Activated CD4-positive, alpha-beta T cell treated with anti-CD3 and anti-CD28 coated beads, Interleukin-2, amount 50 U/mL, for 4 hours (primary cell): ENCODE results near the gene PPP4C.

Experiments
- DNase-seq, 2 experiments: peaks; one replicate each; pipeline ENCODE4 v3.0.0-alpha.2; 2020

Gene PPP4C

DNA sequence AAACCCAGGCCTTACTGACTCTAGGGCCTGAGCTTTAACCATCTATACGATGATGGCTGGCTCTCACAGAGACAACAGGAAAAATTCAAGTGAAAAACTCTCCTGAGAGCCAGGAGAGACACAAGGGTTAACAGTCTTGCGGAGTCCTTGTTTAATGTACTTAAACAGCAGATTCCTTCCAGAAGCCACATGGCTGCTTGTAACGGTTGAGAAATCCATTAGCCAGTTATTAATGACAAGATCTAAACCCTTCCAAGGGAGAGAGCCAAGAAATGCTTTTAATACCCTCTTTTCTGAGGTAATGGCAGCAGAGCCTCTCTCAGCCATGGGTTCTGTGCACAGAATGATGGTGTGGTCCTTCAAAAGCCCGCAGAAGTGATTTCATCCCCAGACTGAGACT is 15.4 kb upstream of the PPP4C start:
- DNase-seq = no peak

DNA sequence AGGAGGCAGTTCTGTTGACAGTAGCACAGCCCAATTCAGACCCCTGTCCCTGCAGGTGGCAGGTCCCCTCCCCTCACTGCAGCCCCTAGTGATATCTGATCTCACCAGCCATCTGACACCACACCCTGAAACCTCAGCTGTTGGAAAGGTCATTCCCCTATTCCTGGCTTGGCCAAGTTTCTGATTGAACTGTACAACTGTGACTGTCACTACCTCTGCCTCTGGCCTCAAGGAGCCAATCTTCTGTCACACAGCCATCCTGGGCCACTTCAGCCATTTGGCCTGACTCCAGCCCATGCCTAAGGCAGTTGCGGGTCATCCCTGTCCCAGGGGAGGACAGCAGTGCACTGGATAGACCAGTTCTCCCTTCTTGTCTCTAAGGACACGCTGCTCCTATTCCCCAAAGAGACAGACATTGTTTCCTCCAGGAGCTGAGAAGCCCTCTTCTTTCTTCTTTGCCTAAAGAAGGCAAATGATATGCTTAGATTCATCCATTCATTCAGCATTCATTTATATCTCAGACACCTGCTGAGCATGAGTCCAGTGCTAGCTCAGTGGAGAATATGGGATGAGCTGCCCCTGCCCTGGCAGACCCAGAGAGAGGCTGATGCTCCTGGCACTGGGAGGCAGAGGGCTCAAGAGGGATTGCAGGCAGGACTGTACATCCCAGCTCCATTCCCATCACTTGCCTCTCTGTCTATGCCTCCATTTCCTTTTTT is 14.8 kb upstream of the PPP4C start:
- no peak for DNase-seq

DNA sequence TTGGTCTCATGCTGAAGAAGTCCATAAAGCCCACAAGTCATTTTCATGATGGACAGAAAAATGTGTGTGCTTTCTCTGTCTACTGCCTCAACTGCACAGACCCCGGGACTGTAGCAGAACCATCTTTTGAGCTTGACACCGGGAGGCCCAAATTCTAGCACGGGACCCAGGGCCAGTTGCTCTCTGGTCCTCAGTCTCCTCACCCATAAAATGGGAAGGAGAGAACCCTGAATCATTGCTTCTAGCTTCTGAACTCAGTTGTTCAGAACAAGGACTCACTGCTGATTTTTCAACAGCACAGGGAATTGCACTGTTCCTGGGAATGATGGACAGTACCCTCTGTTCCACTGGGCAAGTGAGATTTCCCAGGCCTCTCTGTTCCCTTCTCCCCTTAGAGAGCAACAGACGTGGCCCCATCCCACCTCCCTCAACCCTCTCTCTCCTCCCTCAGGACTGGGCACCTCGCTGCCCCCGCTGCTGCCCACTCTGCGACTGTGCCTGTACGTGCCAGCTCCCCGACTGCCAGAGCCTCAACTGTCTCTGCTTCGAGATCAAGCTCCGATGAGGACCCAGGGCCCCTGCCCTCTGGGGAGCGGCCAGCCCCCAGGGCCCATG is 12.4 kb upstream of the PPP4C start:
- no peak for DNase-seq

DNA sequence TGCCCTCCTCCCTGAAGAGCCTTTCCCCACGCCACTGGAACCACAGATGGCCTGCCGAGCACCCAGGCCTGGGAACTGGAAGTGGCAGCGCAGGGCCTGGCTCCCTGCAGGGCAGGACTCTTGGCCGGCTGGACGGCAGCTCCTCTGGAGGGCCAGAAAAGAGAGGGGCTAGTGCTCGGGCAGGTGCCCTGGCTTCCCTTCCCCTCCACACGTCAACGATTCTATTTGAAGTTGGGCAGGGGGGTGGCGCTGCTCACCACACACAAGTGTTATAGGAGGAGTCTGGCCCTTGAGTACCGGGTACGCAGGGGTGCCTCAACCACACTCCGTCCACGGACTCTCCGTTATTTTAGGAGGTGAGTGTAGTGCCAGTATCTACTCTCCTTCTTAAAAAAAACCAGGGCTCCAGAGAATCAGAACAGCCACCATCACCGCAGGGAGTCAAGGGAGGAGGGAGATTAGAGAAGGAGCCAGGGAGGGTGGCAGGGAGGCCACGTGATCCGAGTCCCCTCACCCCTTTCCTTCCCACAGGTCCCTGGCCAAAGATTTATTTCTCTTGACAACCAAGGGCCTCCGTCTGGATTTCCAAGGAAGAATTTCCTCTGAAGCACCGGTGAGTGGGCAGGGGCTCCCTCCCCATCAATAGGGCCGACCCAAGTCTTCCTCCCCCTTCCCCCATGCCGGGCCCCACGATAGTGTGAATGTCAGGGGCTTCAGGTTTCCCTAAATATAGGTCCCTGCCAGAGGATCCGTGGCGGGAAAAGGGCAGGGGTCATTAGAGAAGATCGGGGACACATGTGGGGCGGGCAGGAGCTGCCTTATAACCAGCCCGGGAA is 11.7 kb upstream of the PPP4C start:
- DNase-seq = peak; percentile 61 to 69

GRCh38 chr16:30064729-30065101 is 11.1 kb upstream of the PPP4C start:
- DNase-seq = no peak

GRCh38 chr16:30065102-30065942 is 10.5 kb upstream of the PPP4C start, which contains the start of gene ALDOA:
TSS of gene ALDOA (plus strand) at chr16:30065760. CDS start at chr16:30066898, 1,138 bp downstream.
- peak; percentile 92 to 94 for DNase-seq

- DNase-seq = peak in 1 of 2 experiments; percentile 34
Measured at GRCh38 chr16:30065943-30066760, 9.6 kb upstream of the PPP4C start.

DNA sequence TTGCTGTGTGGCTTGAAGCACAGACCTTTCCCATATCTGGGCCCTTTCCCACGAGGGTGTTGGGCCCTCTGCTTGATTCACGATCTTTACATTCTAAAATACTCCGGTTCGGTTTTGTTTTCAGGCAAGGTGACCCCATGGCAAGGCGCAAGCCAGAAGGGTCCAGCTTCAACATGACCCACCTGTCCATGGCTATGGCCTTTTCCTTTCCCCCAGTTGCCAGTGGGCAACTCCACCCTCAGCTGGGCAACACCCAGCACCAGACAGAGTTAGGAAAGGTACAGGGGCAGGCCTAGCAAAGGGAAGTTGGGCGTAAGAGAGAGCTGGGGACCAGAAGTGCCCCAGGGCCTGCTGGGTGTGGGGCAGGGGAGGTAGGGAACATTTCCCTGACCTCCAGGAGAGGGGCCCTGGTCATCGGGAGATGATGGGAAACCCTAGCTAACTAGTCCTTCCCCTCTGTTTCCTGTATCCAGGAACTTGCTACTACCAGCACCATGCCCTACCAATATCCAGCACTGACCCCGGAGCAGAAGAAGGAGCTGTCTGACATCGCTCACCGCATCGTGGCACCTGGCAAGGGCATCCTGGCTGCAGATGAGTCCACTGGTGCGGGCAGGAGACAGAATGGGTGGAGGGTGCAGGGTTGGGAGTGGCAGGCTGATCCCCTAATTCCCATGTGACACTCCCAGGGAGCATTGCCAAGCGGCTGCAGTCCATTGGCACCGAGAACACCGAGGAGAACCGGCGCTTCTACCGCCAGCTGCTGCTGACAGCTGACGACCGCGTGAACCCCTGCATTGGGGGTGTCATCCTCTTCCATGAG is 8.8 kb upstream of the PPP4C start:
- DNase-seq = no peak

GRCh38 chr16:30067584-30067916 is 8.2 kb upstream of the PPP4C start:
- DNase-seq = no peak

- no peak for DNase-seq
Measured at GRCh38 chr16:30068333-30068732, 7.5 kb upstream of the PPP4C start.

DNA sequence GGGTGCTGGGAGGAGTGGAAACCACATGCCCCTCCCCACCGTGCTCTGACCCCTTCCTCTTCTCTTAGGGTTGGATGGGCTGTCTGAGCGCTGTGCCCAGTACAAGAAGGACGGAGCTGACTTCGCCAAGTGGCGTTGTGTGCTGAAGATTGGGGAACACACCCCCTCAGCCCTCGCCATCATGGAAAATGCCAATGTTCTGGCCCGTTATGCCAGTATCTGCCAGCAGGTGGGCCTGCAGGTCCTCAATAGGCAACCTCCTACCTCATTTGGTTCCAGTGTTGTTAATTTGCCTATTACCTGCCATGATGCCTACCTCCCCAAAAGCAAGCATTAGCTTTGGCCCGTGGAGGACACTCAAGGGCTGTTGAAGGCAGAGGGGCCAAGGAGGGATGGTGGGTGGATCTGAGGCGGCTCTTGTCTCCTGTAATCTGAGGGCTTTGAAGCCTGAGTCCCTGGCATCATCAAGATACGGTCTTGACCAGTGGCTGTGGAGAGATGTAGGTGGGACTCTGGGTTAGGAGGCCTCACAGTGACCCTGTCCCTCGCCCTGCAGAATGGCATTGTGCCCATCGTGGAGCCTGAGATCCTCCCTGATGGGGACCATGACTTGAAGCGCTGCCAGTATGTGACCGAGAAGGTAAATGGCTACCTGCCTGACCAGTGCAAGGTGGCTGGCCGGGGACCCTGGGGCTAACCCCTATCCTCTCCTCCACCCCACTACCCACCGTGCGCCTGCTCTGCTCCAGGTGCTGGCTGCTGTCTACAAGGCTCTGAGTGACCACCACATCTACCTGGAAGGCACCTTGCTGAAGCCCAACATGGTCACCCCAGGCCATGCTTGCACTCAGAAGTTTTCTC is 6.8 kb upstream of the PPP4C start:
- peak; percentile 65 to 66 for DNase-seq

DNA sequence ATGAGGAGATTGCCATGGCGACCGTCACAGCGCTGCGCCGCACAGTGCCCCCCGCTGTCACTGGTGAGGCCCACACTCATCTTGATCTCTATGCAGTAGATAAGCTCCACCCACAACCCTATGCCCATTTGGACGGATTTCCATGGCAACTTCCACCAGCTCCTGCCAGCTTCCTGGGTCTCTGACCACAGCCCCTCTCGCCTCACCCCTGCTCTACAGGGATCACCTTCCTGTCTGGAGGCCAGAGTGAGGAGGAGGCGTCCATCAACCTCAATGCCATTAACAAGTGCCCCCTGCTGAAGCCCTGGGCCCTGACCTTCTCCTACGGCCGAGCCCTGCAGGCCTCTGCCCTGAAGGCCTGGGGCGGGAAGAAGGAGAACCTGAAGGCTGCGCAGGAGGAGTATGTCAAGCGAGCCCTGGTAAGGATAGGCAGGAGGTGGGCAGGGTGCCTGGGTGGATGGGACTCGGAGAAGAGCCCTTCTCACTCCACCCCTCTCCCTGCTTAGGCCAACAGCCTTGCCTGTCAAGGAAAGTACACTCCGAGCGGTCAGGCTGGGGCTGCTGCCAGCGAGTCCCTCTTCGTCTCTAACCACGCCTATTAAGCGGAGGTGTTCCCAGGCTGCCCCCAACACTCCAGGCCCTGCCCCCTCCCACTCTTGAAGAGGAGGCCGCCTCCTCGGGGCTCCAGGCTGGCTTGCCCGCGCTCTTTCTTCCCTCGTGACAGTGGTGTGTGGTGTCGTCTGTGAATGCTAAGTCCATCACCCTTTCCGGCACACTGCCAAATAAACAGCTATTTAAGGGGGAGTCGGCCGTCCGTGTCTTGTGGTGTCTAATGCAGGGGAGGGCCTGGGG is 6.0 kb upstream of the PPP4C start:
- DNase-seq = no peak

DNA sequence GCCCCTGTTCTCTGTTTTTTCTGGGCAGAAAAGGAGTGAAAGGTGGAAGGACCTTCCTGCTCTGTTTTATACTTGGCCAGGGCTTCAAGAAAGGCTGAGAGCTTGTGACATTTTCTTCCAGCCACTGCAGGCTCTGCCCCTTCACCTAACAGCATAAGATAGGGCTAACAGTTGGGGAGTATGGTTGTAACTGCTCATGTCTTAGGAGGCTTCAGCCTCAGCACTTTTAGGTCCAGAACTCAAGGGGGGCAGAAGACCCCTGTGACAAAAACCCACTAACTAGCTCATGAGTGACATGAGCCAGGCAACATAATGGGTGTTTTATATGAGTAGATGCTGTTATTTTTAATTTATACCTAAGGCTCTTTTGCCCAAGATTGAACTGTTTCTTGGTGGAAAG is 5.3 kb upstream of the PPP4C start:
- DNase-seq = no peak

- no peak for DNase-seq
Measured at GRCh38 chr16:30076276-30076791, 540 bp downstream of the PPP4C start.

- DNase-seq = no peak
Measured at GRCh38 chr16:30077656-30078055, 1.9 kb downstream of the PPP4C start.

GRCh38 chr16:30078744-30079143 is 3.0 kb downstream of the PPP4C start:
- DNase-seq = no peak

GRCh38 chr16:30079480-30079879 is 3.7 kb downstream of the PPP4C start:
- no peak for DNase-seq

GRCh38 chr16:30082545-30083090 is 6.8 kb downstream of the PPP4C start:
- DNase-seq = no peak
